ENCODE measurements around the gene SETD1A.

SETD1A gene

DNA sequence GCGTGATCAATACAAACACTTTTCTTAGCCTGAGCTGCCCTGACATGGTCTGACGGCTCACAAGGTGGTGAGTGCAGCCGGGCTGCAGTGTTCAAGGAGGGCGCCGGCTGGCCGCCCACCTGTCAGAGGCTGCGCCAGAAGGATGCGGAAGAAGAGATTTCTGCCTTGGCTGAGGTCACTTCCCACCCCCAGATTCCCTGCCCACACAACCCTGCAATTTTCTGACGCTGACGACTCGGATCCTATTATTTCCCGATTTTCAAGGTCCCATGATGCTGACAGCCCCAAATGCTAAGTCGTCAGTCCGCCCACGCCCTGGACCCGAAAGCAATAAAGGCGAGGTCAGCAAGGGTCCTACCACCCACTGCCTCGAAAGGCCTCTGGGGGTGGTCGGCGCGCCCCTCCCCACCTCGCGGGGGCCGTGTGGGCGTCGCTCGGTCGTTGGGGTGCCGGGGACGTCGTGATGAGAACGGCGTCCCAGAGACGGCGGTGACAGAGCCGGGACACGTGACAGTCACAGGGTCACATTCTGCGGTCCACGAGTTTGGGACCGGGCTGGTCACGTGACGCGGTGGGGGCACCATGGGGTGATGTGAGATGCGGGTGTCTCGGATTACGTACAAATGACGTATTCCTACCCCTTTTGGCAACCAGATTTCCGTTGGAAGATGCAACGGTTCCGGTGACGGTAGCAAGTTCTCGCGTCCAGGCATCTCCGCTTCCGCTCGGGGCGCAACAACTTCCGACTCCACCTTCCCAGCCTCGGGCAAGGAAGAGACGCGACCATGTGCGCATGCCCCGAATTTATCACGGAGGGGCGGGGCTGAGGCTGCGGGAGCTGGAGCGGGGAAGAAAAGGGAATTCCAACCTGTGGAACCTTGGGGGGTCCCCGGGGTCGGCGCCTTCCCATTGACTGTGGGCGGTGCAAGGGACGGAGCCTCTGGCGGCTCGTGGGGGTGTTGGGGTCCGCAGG lies 75.5 kb downstream of the SETD1A start, which contains the start of gene STX4:
TSS of gene STX4 (plus strand) at position 823 of the 973 bp plus-strand sequence. CDS start 248 bp downstream, outside the sequence.
- TF ChIP-seq ZNF274 (IDR thresholded peaks at IDR 0.05; ENCODE audit: low read depth, low read length) (no peak), YY1 (IDR thresholded peaks at IDR 0.05; ENCODE audit: insufficient read depth, insufficient read length) (no peak), SUZ12 (IDR thresholded peaks at IDR 0.05; ENCODE audit: extremely low read depth, insufficient read depth, insufficient read length) (no peak)
- Histone ChIP-seq H3K27me3 (ENCODE audit: insufficient read depth, insufficient read length) (no peaks in the 10 kb centered on the region), H3K9me3 (ENCODE audit: insufficient read depth, low read length) (no peaks in the 10 kb centered on the region), H3K4me3 (ENCODE audit: insufficient read length, low read depth) (peak within 1 kb of the TSS; percentile 96), H3K9ac (ENCODE audit: insufficient read length, low read depth) (peak within 1 kb of the TSS; percentile 83), H3K4me1 (ENCODE audit: insufficient read depth, insufficient read length) (peaks cover 10% of the 10 kb centered on the region), H3K36me3 (ENCODE audit: insufficient read depth, insufficient read length, low read length) (peaks cover 21% of the 10 kb centered on the region)
- DNase-seq (ENCODE audit: low read depth, low spot score) = peak; percentile 91

- H3K4me1 ChIP-seq (ENCODE audit: insufficient read depth, insufficient read length) = peaks cover 10% of the 10 kb centered on the region
- peak overlapping the region; percentile 96 for H3K4me3 ChIP-seq (ENCODE audit: insufficient read length, low read depth)
- TF ChIP-seq ZNF274 (IDR thresholded peaks at IDR 0.05; ENCODE audit: low read depth, low read length) = no peak
- TF ChIP-seq SUZ12 (IDR thresholded peaks at IDR 0.05; ENCODE audit: extremely low read depth, insufficient read depth, insufficient read length) = no peak
- TF ChIP-seq YY1 (IDR thresholded peaks at IDR 0.05; ENCODE audit: insufficient read depth, insufficient read length) = no peak
- H3K27me3 ChIP-seq (ENCODE audit: insufficient read depth, insufficient read length) = no peaks in the 10 kb centered on the region
- peak overlapping the region; percentile 83 for H3K9ac ChIP-seq (ENCODE audit: insufficient read length, low read depth)
- peaks cover 30% of the 10 kb centered on the region for H3K36me3 ChIP-seq (ENCODE audit: insufficient read depth, insufficient read length, low read length)
- H3K9me3 ChIP-seq (ENCODE audit: insufficient read depth, low read length) = no peaks in the 10 kb centered on the region
- no peak for DNase-seq (ENCODE audit: low read depth, low spot score)
Observed at GRCh38 chr16:31033709-31034492, 76.3 kb downstream of the SETD1A start.
